K562 (cell line): ENCODE measurements around the gene RPL14. TPM values are rescaled to one million over a fixed set of nuclear protein-coding genes. Genes with fewer than 3 reads are reported as not detected.

Experiments
- CBFB ChIP-seq: sonication (generic); formaldehyde crosslinking; IDR thresholded peaks from 2 replicates; pipeline ENCODE4 v1.4.0; 2020; ENCODE audit warnings: mild to moderate bottlenecking, missing genetic modification reagents
- CBX3 ChIP-seq, 2 experiments: IDR thresholded peaks; 1 replicate in 1 of 2; 2 replicates in 1 of 2; pipeline ENCODE4 v1.6.1; 2012; ENCODE audit warnings: inconsistent platforms in 2 of 2, low read length in 2 of 2, borderline replicate concordance in 1 of 2, control low read depth in 1 of 2
- CCNT2 ChIP-seq: IDR thresholded peaks from 2 replicates; pipeline ENCODE4 v1.6.1; 2011; ENCODE audit warnings: borderline replicate concordance, low read depth, mild to moderate bottlenecking, moderate library complexity, mixed read lengths, low read length; ENCODE audit not compliant: insufficient read length; ENCODE audit errors: extremely low read depth
- CEBPG ChIP-seq, 3 experiments: fragments of 200-800 bp in 1 of 3; sonication (Bioruptor generic) in 1 of 3; sonication (generic) in 1 of 3; formaldehyde crosslinking in 1 of 3; IDR thresholded peaks in 2 of 3; conservative IDR thresholded peaks in 1 of 3; 2 replicates each; pipeline versions ENCODE4 v1.6.1 to v1.8.0; 2016 to 2022; ENCODE audit warnings: missing compliant biosample characterization in 2 of 3, missing genetic modification characterization in 2 of 3, mild to moderate bottlenecking in 1 of 3, missing genetic modification reagents in 1 of 3
- HNRNPUL1 ChIP-seq: fragments of 200-400 bp; formaldehyde crosslinking; IDR thresholded peaks from 2 replicates; pipeline ENCODE4 v1.6.1; 2017; ENCODE audit warnings: low read length
- IRF2 ChIP-seq: sonication (generic); formaldehyde crosslinking; IDR thresholded peaks from 2 replicates; pipeline ENCODE4 v1.8.1; 2022; ENCODE audit warnings: mild to moderate bottlenecking, missing genetic modification reagents
- KHSRP ChIP-seq: fragments of 450-650 bp; IDR thresholded peaks from 2 replicates; pipeline ENCODE4 v1.6.1; 2017
- KLF13 ChIP-seq: fragments of 450-650 bp; IDR thresholded peaks from 2 replicates; pipeline ENCODE4 v1.6.1; 2016; ENCODE audit warnings: missing genetic modification characterization, low read depth, mild to moderate bottlenecking, missing compliant biosample characterization, moderate library complexity, borderline replicate concordance
- MCM7 ChIP-seq, 2 experiments: fragments of 450-650 bp; IDR thresholded peaks; 2 replicates each; pipeline ENCODE4 v1.6.1; 2016 to 2018
- NR3C1 ChIP-seq: sonication (generic); formaldehyde crosslinking; IDR thresholded peaks from 2 replicates; pipeline ENCODE4 v1.8.1; 2022; ENCODE audit warnings: missing genetic modification reagents
- POLR2AphosphoS2 ChIP-seq: IDR thresholded peaks from 2 replicates; pipeline ENCODE4 v1.6.1; 2012; ENCODE audit warnings: low read length, improper control_type of control experiment
- RB1 ChIP-seq: fragments of 450-650 bp; IDR thresholded peaks from 2 replicates; pipeline ENCODE4 v1.6.1; 2017; ENCODE audit warnings: low read depth, mild to moderate bottlenecking
- SAP30 ChIP-seq: fragments of 200-600 bp; sonication (generic); IDR thresholded peaks from 2 replicates; pipeline ENCODE4 v1.6.1; 2012; ENCODE audit warnings: borderline replicate concordance, low read depth, mild to moderate bottlenecking, moderate library complexity, low read length, control low read depth, inconsistent platforms; ENCODE audit not compliant: insufficient read depth, poor library complexity, severe bottlenecking
- SP1 ChIP-seq: sonication (generic); formaldehyde crosslinking; IDR thresholded peaks from 2 replicates; pipeline ENCODE4 v1.8.1; 2022; ENCODE audit warnings: mild to moderate bottlenecking, missing genetic modification reagents
- ZFP1 ChIP-seq: fragments of 450-650 bp; formaldehyde crosslinking; IDR thresholded peaks from 2 replicates; pipeline ENCODE4 v1.4.0; 2020; ENCODE audit warnings: mild to moderate bottlenecking, mixed read lengths
- ZNF408 ChIP-seq: fragments of 250-450 bp; sonication (Bioruptor Pico); IDR thresholded peaks from 2 replicates; pipeline ENCODE4 v1.4.0; 2020; ENCODE audit warnings: low read depth, mild to moderate bottlenecking, moderate library complexity
- ZNF511 ChIP-seq: sonication (generic); formaldehyde crosslinking; IDR thresholded peaks from 2 replicates; pipeline ENCODE4 v1.8.0; 2022; ENCODE audit warnings: mild to moderate bottlenecking, missing genetic modification reagents
- ZNF609 ChIP-seq: sonication (generic); formaldehyde crosslinking; IDR thresholded peaks from 2 replicates; pipeline ENCODE4 v1.8.1; 2023; ENCODE audit warnings: missing genetic modification reagents, mild to moderate bottlenecking, borderline replicate concordance
- polyA plus RNA-seq, 8 experiments: library from polyadenylated mRNA; depleted of rRNA in 4 of 8; stranded (reverse) in 5 of 8; unstranded in 3 of 8; fragments of >200 nt; fragmentation: Nextera tagmentation in 2 of 8; fragmentation: Illumina TruSeq in 1 of 8; extraction: Ambion mirVana in 2 of 8; extraction: Trizol in 1 of 8; gene quantifications; 2 replicates each; pipeline versions ENCODE4 v1.2.1 to v1.2.3, GENCODE V29; 2011 to 2014; ENCODE audit warnings: inconsistent platforms in 1 of 8, missing spikeins in 1 of 8
- total RNA-seq, 7 experiments: library from RNA; depleted of rRNA in 6 of 7; stranded (reverse); fragments of >200 nt in 6 of 7; fragmentation: Illumina TruSeq in 2 of 7; extraction: Trizol in 2 of 7; gene quantifications; 2 replicates each; pipeline versions ENCODE4 v1.2.1 to v1.2.3, GENCODE V29; 2011 to 2021; ENCODE audit warnings: low replicate concordance in 1 of 7
- TF ChIP-seq, protein P1 (sequence below), 2 experiments: IDR thresholded peaks; 2 replicates each; pipeline ENCODE4 v1.6.1; 2011; ENCODE audit warnings: borderline replicate concordance in 1 of 2, control low read depth in 1 of 2, low read depth in 1 of 2, low read length in 1 of 2, mild to moderate bottlenecking in 1 of 2, mixed read lengths in 1 of 2, moderate library complexity in 1 of 2; ENCODE audit not compliant: insufficient read depth in 1 of 2, insufficient read length in 1 of 2, poor library complexity in 1 of 2, severe bottlenecking in 1 of 2; ENCODE audit errors: extremely low read depth in 1 of 2

The RPL14 gene
- total and polyA plus RNA-seq, 9 of the 15 experiments (the other 6 are each of a cell fraction or from before 2014, with no cell fraction given): 851 to 4,649 (median 2,133) TPM

- TF ChIP-seq ZNF609 (CRISPR knock-in tag): peak; percentile 89
- peak; percentile 77 for TF ChIP-seq KLF13 (tag)
- no peak for TF ChIP-seq MCM7 (IDR thresholded peaks at IDR 0.05)
- TF ChIP-seq CEBPG (CRISPR knock-in tag; IDR thresholded peaks at IDR 0.05): 0 out of 2 replicates have a peak, but pooled peaks have one; percentile 47
- TF ChIP-seq CEBPG (tag; conservative IDR thresholded peaks at IDR 0.05 in 1 of 2, IDR thresholded peaks at IDR 0.05 in 1 of 2): no peak
- peak; percentile 95 for TF ChIP-seq RB1
- TF ChIP-seq POLR2AphosphoS2: peak; percentile 90; the same call in 1 of the 2 replicates
- TF ChIP-seq KHSRP: no peak
- no peak for TF ChIP-seq CBFB
- TF ChIP-seq ZFP1 (CRISPR knock-in tag): no peak
- TF ChIP-seq HNRNPUL1: no peak
- peak; percentile 86; the same call in 1 of the 2 replicates for TF ChIP-seq NR3C1
- peak; percentile 81 for TF ChIP-seq CCNT2
- TF ChIP-seq ZNF511 (CRISPR knock-in tag): peak; percentile 96
- TF ChIP-seq, protein P1, sequence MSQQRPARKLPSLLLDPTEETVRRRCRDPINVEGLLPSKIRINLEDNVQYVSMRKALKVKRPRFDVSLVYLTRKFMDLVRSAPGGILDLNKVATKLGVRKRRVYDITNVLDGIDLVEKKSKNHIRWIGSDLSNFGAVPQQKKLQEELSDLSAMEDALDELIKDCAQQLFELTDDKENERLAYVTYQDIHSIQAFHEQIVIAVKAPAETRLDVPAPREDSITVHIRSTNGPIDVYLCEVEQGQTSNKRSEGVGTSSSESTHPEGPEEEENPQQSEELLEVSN (IDR thresholded peaks at IDR 0.05; ENCODE audit: borderline replicate concordance in 1 of 2, extremely low read depth in 1 of 2, insufficient read depth in 1 of 2, insufficient read length in 1 of 2, low read depth in 1 of 2, low read length in 1 of 2, poor library complexity in 1 of 2, severe bottlenecking in 1 of 2): peak; percentile 56 to 83
- TF ChIP-seq SP1 (CRISPR knock-in tag): peak; percentile 87
- TF ChIP-seq ZNF408 (CRISPR knock-in tag): no peak
- TF ChIP-seq IRF2 (CRISPR knock-in tag): no peak; the same call in 1 of the 2 replicates
- no peak for TF ChIP-seq CBX3 (IDR thresholded peaks at IDR 0.05; ENCODE audit: borderline replicate concordance in 1 of 2, low read length in 2 of 2)
- TF ChIP-seq SAP30: peak; percentile 90
Observed at GRCh38 chr3:40456940-40457823, at the start of gene RPL14 (continued).
